NT2/D1 (cell line): ENCODE data around the gene TTC12.

Source experiments
- SUZ12 ChIP-seq: IDR thresholded peaks from 2 replicates; pipeline ENCODE4 v1.6.1; 2011; ENCODE audit not compliant: insufficient read length, insufficient read depth; ENCODE audit errors: extremely low read depth
- YY1 ChIP-seq: IDR thresholded peaks from 2 replicates; pipeline ENCODE4 v1.6.1; 2011; ENCODE audit not compliant: insufficient read length, insufficient read depth
- ZNF274 ChIP-seq: IDR thresholded peaks from 2 replicates; pipeline ENCODE4 v1.6.1; 2011; ENCODE audit warnings: mild to moderate bottlenecking, low read depth, low read length

- TF ChIP-seq ZNF274 (no peak), YY1 (no peak), SUZ12 (no peak)
These were observed 81.5 kb downstream of the TTC12 start for GRCh38 chr11:113395782-113396336.
